H1 (cell line): ENCODE measurements around the gene PRKCZ. TPM values are rescaled to one million over a fixed set of nuclear protein-coding genes. Genes with fewer than 3 reads are reported as not detected.

Experiments used
- CTCF ChIA-PET: fragments of 300-600 bp; sonication (Branson Sonifier 250); formaldehyde crosslinking; loops from one replicate; lab custom pipeline; 2021; ENCODE audit not compliant: partially characterized antibody; lab: Charles Lee
- POLR2A ChIA-PET: fragments of 300-600 bp; sonication (Branson Sonifier 250); formaldehyde crosslinking; loops from one replicate; lab custom pipeline; 2021; ENCODE audit warnings: inconsistent platforms; ENCODE audit not compliant: partially characterized antibody; lab: Charles Lee
- DNase-seq, 2 experiments: peaks; one replicate each; pipeline versions ENCODE4 v3.0.0 to v3.0.0-alpha.2; 2010 to 2022; ENCODE audit warnings: low spot score in 2 of 2, low read depth in 1 of 2, mixed read lengths in 1 of 2
- FAIRE-seq: peaks from 2 replicates; lab custom pipeline; 2011; peaks lifted over from hg19 to GRCh38; lab: Jason Lieb, UNC
- H2AFZ ChIP-seq: 2 replicates; pipeline ENCODE4 v1.8.1; 2012; ENCODE audit warnings: low read length, inconsistent platforms
- H2AK5ac ChIP-seq: 2 replicates; pipeline ENCODE4 v1.6.1; 2013; ENCODE audit warnings: low read depth, low read length
- H2BK120ac ChIP-seq: replicated peaks from 2 replicates; pipeline ENCODE3; 2013; ENCODE audit warnings: low read depth, low read length, inconsistent platforms
- H2BK12ac ChIP-seq: 2 replicates; pipeline ENCODE4 v1.6.1; 2013; ENCODE audit warnings: low read depth, low read length
- H2BK15ac ChIP-seq: 2 replicates; pipeline ENCODE4 v1.6.1; 2013; ENCODE audit warnings: low read length
- H2BK20ac ChIP-seq: 2 replicates; pipeline ENCODE4 v1.6.1; 2013; ENCODE audit warnings: low read length
- H2BK5ac ChIP-seq: 2 replicates; pipeline ENCODE4 v1.6.1; 2013; ENCODE audit warnings: low read depth, low read length
- H3K14ac ChIP-seq: 2 replicates; pipeline ENCODE4 v1.6.1; 2013; ENCODE audit warnings: inconsistent platforms; ENCODE audit not compliant: insufficient read length
- H3K18ac ChIP-seq: 2 replicates; pipeline ENCODE4 v1.6.1; 2013; ENCODE audit warnings: low read length; ENCODE audit errors: extremely low read depth
- H3K23ac ChIP-seq: 2 replicates; pipeline ENCODE4 v1.6.1; 2013; ENCODE audit warnings: inconsistent platforms; ENCODE audit not compliant: insufficient read length
- H3K23me2 ChIP-seq: 2 replicates; pipeline ENCODE4 v1.6.1; 2013; ENCODE audit warnings: low read depth, low read length
- H3K27ac ChIP-seq: 2 replicates; pipeline ENCODE4 v1.6.1; 2011; ENCODE audit warnings: low read depth, low read length, inconsistent platforms
- H3K27me3 ChIP-seq, 4 experiments: replicated peaks in 1 of 4; 1 replicate in 1 of 4; 2 replicates in 3 of 4; pipeline versions ENCODE4 v1.6.1 to v1.8.1; 2011 to 2013; ENCODE audit warnings: low read length in 3 of 4, mild to moderate bottlenecking in 3 of 4, inconsistent platforms in 2 of 4, mixed read lengths in 2 of 4, moderate library complexity in 1 of 4; ENCODE audit not compliant: control insufficient read depth in 3 of 4, insufficient read depth in 3 of 4; ENCODE audit errors: extremely low read depth in 1 of 4
- H3K36me3 ChIP-seq, 4 experiments: 2 replicates each; pipeline versions ENCODE4 v1.6.1 to v1.8.1; 2011 to 2013; ENCODE audit warnings: mild to moderate bottlenecking in 4 of 4, low read length in 3 of 4, moderate library complexity in 2 of 4, control low read depth in 1 of 4, inconsistent platforms in 1 of 4; ENCODE audit not compliant: insufficient read depth in 4 of 4, control insufficient read depth in 2 of 4
- H3K4ac ChIP-seq: replicated peaks from 2 replicates; pipeline ENCODE3; 2013; ENCODE audit warnings: low read length, low read depth, mixed read lengths, inconsistent platforms; ENCODE audit not compliant: insufficient read length
- H3K4me1 ChIP-seq, 4 experiments: replicated peaks in 1 of 4; 1 replicate in 1 of 4; 2 replicates in 3 of 4; pipeline versions ENCODE4 v1.6.1 to v1.8.1; 2011 to 2013; ENCODE audit warnings: low read length in 3 of 4, inconsistent platforms in 2 of 4, mixed read lengths in 1 of 4; ENCODE audit not compliant: insufficient read depth in 4 of 4, control insufficient read depth in 3 of 4
- H3K4me2 ChIP-seq, 2 experiments: 2 replicates each; pipeline versions ENCODE4 v1.6.1 to v1.8.1; 2011 to 2013; ENCODE audit warnings: low read depth in 2 of 2, low read length in 2 of 2, control low read depth in 1 of 2, inconsistent platforms in 1 of 2, mild to moderate bottlenecking in 1 of 2; ENCODE audit not compliant: insufficient read depth in 1 of 2
- H3K4me3 ChIP-seq, 4 experiments: fragments of 200-600, 300-600 bp in 1 of 4; sonication (generic), shearing (Covaris generic), sonication (Bioruptor Twin) in 1 of 4; 2 replicates each; pipeline versions ENCODE4 v1.5.1 to v1.8.1; 2011 to 2016; ENCODE audit warnings: low read length in 4 of 4, low read depth in 3 of 4, control low read depth in 2 of 4, inconsistent platforms in 2 of 4, mild to moderate bottlenecking in 2 of 4, mixed read lengths in 1 of 4, moderate library complexity in 1 of 4; ENCODE audit not compliant: insufficient read depth in 2 of 4; ENCODE audit errors: extremely low read depth in 1 of 4
- H3K56ac ChIP-seq: replicated peaks from 2 replicates; pipeline ENCODE3; 2013; ENCODE audit warnings: low read depth, mild to moderate bottlenecking, mixed read lengths, low read length, inconsistent platforms; ENCODE audit not compliant: insufficient read length
- H3K79me1 ChIP-seq: 2 replicates; pipeline ENCODE4 v1.6.1; 2013; ENCODE audit warnings: low read depth, low read length, control low read depth
- H3K79me2 ChIP-seq, 2 experiments: 2 replicates each; pipeline versions ENCODE4 v1.6.1 to v1.8.1; 2012 to 2013; ENCODE audit warnings: low read length in 2 of 2, mild to moderate bottlenecking in 2 of 2, inconsistent platforms in 1 of 2; ENCODE audit not compliant: insufficient read depth in 2 of 2, control insufficient read depth in 1 of 2
- H3K9ac ChIP-seq, 4 experiments: replicated peaks in 1 of 4; 1 replicate in 1 of 4; 2 replicates in 3 of 4; pipeline versions ENCODE4 v1.6.1 to v1.8.1; 2011 to 2013; ENCODE audit warnings: low read depth in 3 of 4, low read length in 3 of 4, control low read depth in 2 of 4, mild to moderate bottlenecking in 2 of 4, moderate library complexity in 2 of 4, inconsistent platforms in 1 of 4; ENCODE audit errors: extremely low read depth in 1 of 4
- H3K9me3 ChIP-seq, 2 experiments: 2 replicates each; pipeline versions ENCODE4 v1.6.1 to v1.8.1; 2012 to 2013; ENCODE audit warnings: mild to moderate bottlenecking in 2 of 2, moderate library complexity in 2 of 2, control low read depth in 1 of 2, inconsistent platforms in 1 of 2, low read depth in 1 of 2, low read length in 1 of 2, mixed read lengths in 1 of 2; ENCODE audit not compliant: insufficient read depth in 2 of 2
- H4K20me1 ChIP-seq, 2 experiments: replicated peaks in 1 of 2; 2 replicates each; pipeline versions ENCODE3 to v1.8.1; 2011 to 2013; ENCODE audit warnings: inconsistent platforms in 2 of 2, low read length in 2 of 2, mild to moderate bottlenecking in 1 of 2; ENCODE audit not compliant: insufficient read depth in 2 of 2, control insufficient read depth in 1 of 2
- H4K5ac ChIP-seq: 2 replicates; pipeline ENCODE4 v1.6.1; 2013; ENCODE audit warnings: low read length, low read depth, mixed read lengths, inconsistent platforms; ENCODE audit not compliant: insufficient read length
- H4K8ac ChIP-seq: 2 replicates; pipeline ENCODE4 v1.8.0; 2013; ENCODE audit warnings: mild to moderate bottlenecking, moderate library complexity, low read length, inconsistent platforms; ENCODE audit not compliant: insufficient read depth; ENCODE audit errors: extremely low read depth
- H4K91ac ChIP-seq: replicated peaks from 2 replicates; pipeline ENCODE3; 2013; ENCODE audit warnings: low read length, mixed read lengths, inconsistent platforms; ENCODE audit not compliant: insufficient read length
- CHD1 ChIP-seq: IDR thresholded peaks from 2 replicates; pipeline ENCODE4 v1.6.1; 2012; ENCODE audit warnings: low read depth, low read length, improper control_type of control experiment
- CTCF ChIP-seq, 3 experiments: IDR thresholded peaks; 1 replicate in 2 of 3; 2 replicates in 1 of 3; pipeline versions ENCODE4 v1.5.1 to v1.6.1; 2011; ENCODE audit warnings: low read length in 3 of 3, mild to moderate bottlenecking in 3 of 3, inconsistent platforms in 2 of 3, low read depth in 1 of 3, moderate library complexity in 1 of 3; ENCODE audit not compliant: insufficient read depth in 1 of 3; ENCODE audit errors: control extremely low read depth in 1 of 3
- EGR1 ChIP-seq: IDR thresholded peaks from 2 replicates; pipeline ENCODE4 v1.6.1; 2011; ENCODE audit warnings: low read depth, low read length, borderline replicate concordance
- GTF2F1 ChIP-seq: IDR thresholded peaks from 2 replicates; pipeline ENCODE4 v1.6.1; 2012; ENCODE audit warnings: low read depth, low read length, improper control_type of control experiment, borderline replicate concordance
- HDAC6 ChIP-seq: IDR thresholded peaks from one replicate; pipeline ENCODE4 v1.7.1; 2012; ENCODE audit warnings: low read depth, mild to moderate bottlenecking, inconsistent platforms, low read length, moderate library complexity
- PHF8 ChIP-seq: fragments of 200-600 bp; sonication (generic); conservative IDR thresholded peaks from 2 replicates; pipeline ENCODE4 v1.7.1; 2012; ENCODE audit warnings: low read depth, mild to moderate bottlenecking, inconsistent platforms, low read length, moderate library complexity
- RBBP5 ChIP-seq: IDR thresholded peaks from 2 replicates; pipeline ENCODE4 v1.7.1; 2012; ENCODE audit warnings: low read depth, mild to moderate bottlenecking, inconsistent platforms, low read length, moderate library complexity, borderline replicate concordance
- RFX5 ChIP-seq: IDR thresholded peaks from 2 replicates; pipeline ENCODE4 v1.6.1; 2011; ENCODE audit warnings: low read depth, low read length, improper control_type of control experiment, borderline replicate concordance
- SIN3A ChIP-seq, 2 experiments: IDR thresholded peaks in 1 of 2; conservative IDR thresholded peaks in 1 of 2; 2 replicates each; pipeline ENCODE4 v1.6.1; 2011 to 2012; ENCODE audit warnings: low read length in 2 of 2, improper control_type of control experiment in 1 of 2, low read depth in 1 of 2, mild to moderate bottlenecking in 1 of 2
- TBP ChIP-seq: IDR thresholded peaks from 2 replicates; pipeline ENCODE4 v1.6.1; 2011; ENCODE audit warnings: low read depth, low read length, improper control_type of control experiment
- TCF12 ChIP-seq: IDR thresholded peaks from 2 replicates; pipeline ENCODE4 v1.6.1; 2011; ENCODE audit warnings: low read depth, mild to moderate bottlenecking, low read length
- WGBS, 2 experiments: shearing (Covaris generic) in 1 of 2; methylation state at CpG; one replicate each; pipeline versions ENCODE4 v1.1.6 to v1.1.7; 2013 to 2015; ENCODE audit warnings: low lambda C conversion rate in 2 of 2, mixed read lengths in 2 of 2, inconsistent platforms in 1 of 2, low coverage in 1 of 2, missing lambda C conversion rate in 1 of 2; ENCODE audit not compliant: insufficient replicate concordance in 2 of 2, insufficient coverage in 1 of 2, insufficient read length in 1 of 2; ENCODE audit errors: extremely low coverage in 1 of 2, missing lambda C conversion rate in 1 of 2; 5-methylcytosine and 5-hydroxymethylcytosine counted together
- polyA plus RNA-seq, 7 experiments: library from polyadenylated mRNA; depleted of rRNA in 3 of 7; stranded (reverse) in 5 of 7; unstranded in 2 of 7; fragments of >200 nt in 5 of 7; fragments of 200-250 nt in 2 of 7; gene quantifications; 1 replicate in 5 of 7; 2 replicates in 1 of 7; 4 replicates in 1 of 7; pipeline versions ENCODE4 v1.2.1 to v1.2.3, GENCODE V29; 2011 to 2013; ENCODE audit warnings: missing spikeins in 2 of 7, mixed read lengths in 2 of 7
- total RNA-seq: library from RNA; stranded (reverse); fragmentation: NEBNext Ultra II Directional; extraction: Animal tissue kit (Norgen Biotek cat#: 25700); gene quantifications from 2 replicates; pipeline ENCODE4 v1.2.1, GENCODE V29; 2021

Gene PRKCZ
- total and polyA plus RNA-seq, 2 of the 8 experiments (the other 6 are each of a cell fraction or from before 2014, with no cell fraction given), result 37.4 to 45.1 TPM

DNA sequence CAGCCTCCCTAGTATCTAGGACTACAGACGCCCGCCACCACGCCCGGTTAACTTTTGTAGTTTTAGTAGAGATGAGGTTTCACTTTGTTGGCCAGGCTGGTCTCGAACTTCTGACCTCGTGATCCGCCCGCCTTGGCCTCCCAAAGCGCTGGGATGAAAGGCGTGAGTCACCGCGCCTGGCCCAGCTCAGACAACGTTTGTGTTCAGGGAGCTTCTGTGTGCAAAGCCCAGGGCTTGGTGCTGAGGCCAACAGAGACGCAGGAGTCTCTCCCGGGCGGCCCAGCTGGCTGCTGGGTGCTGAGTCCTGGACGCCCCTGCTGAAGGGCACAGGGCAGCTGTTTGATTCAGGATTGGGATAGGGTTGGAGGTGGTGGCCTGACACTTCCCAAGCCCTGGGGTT, 3.0 kb downstream of the PRKCZ start:
- Histone ChIP-seq H4K20me1 (peaks cover 11 to 16% of the 10 kb centered on the region in 2 experiments), H3K4me3 (no peak overlapping the region), H4K8ac (peak overlapping the region; percentile 59; the same call in 1 of the 2 replicates), H2BK12ac (no peak overlapping the region), H3K23me2 (peaks cover 8% of the 10 kb centered on the region), H2AFZ (no peak overlapping the region), H4K91ac (no peak overlapping the region), H3K4ac (no peak overlapping the region), H2BK120ac (no peak overlapping the region), H3K4me2 (no peak overlapping the region), H3K4me1 (peaks cover 0 to 9% (median 6%) of the 10 kb centered on the region in 4 experiments; a peak in 5 of 7 replicates), H3K36me3 (peaks cover 3 to 14% (median 10%) of the 10 kb centered on the region in 4 experiments; a peak in 5 of 8 replicates), H3K18ac (no peak overlapping the region), H3K9ac (no peak overlapping the region), H3K9me3 (no peaks in the 10 kb centered on the region), H3K56ac (no peak overlapping the region), H4K5ac (no peak overlapping the region), H3K23ac (no peak overlapping the region), H3K27me3 (no peaks in the 10 kb centered on the region; a peak in 1 of 7 replicates), H2BK5ac (no peak overlapping the region), H3K27ac (no peak overlapping the region), H3K79me1 (peaks cover 13% of the 10 kb centered on the region), H2AK5ac (no peak overlapping the region), H2BK20ac (no peak overlapping the region), H2BK15ac (no peak overlapping the region), H3K79me2 (peaks cover 0 to 26% of the 10 kb centered on the region in 2 experiments; a peak in 2 of 4 replicates), H3K14ac (no peak overlapping the region)
- ChIA-PET CTCF (interaction anchor here (0.6 to 1.1 kb wide), 2 partner anchors 9 to 145 kb away, joined by 3 to 5 read pairs; no protein-coding TSS in a partner anchor), POLR2A (no interaction called here)
- DNase-seq, result no peak
- FAIRE-seq, result no peak
- 92% methylated on average over 14 of the region's 17 CpGs; no CpG with 5 or more reads in 1 of the 2 experiments for WGBS, 2 experiments
- TF ChIP-seq EGR1, result no peak
- no peak for TF ChIP-seq HDAC6
- TF ChIP-seq TCF12, result no peak
- no peak for TF ChIP-seq RBBP5
- no peak for TF ChIP-seq RFX5
- TF ChIP-seq SIN3A (conservative IDR thresholded peaks at IDR 0.05 in 1 of 2, IDR thresholded peaks at IDR 0.05 in 1 of 2; ENCODE audit: low read depth in 1 of 2, low read length in 2 of 2), result no peak
- TF ChIP-seq TBP, result no peak
- TF ChIP-seq CHD1, result no peak
- TF ChIP-seq PHF8, result no peak
- TF ChIP-seq GTF2F1, result no peak
- no peak for TF ChIP-seq CTCF (IDR thresholded peaks at IDR 0.05; ENCODE audit: control extremely low read depth in 1 of 3, insufficient read depth in 1 of 3, low read depth in 1 of 3, low read length in 3 of 3)
